ENCODE measurements around the gene TNNT1. TPM values are rescaled to one million over a fixed set of nuclear protein-coding genes. Genes with fewer than 3 reads are reported as not detected.
A peak's percentile ranks its signal among the peaks of the same experiment; 100 is the strongest.

The TNNT1 gene
- total and polyA plus RNA-seq, 5 donors from 2014 or later = not detected

- no peaks in the 10 kb centered on the region for H3K36me3 Mint-ChIP-seq
- H3K9me3 Mint-ChIP-seq = peaks cover 0 to 1% (median 0%) of the 10 kb centered on the region in 7 donors
- ATAC-seq (ENCODE audit: low read depth in 2 of 2) = peak; percentile 2 to 4
- DNase-seq = peak in 1 of 3 donors; percentile 20
- H3K27ac ChIP-seq (ENCODE audit: insufficient read depth, low read length, poor library complexity, severe bottlenecking) = peak within 1 kb of the TSS; percentile 71
- H3K27me3 ChIP-seq (ENCODE audit: control insufficient read depth, insufficient read depth, low read length) = no peaks in the 10 kb centered on the region
- H3K4me1 Mint-ChIP-seq = peaks cover 9 to 48% (median 26%) of the 10 kb centered on the region in 4 donors
- peaks cover 7% of the 10 kb centered on the region for H3K36me3 ChIP-seq (ENCODE audit: control insufficient read depth, insufficient read depth, low read length)
- no peaks in the 10 kb centered on the region for H3K9me3 ChIP-seq (ENCODE audit: control insufficient read depth in 2 of 2, low read length in 2 of 2)
- H3K27me3 Mint-ChIP-seq = peaks cover 10% of the 10 kb centered on the region
- peak within 1 kb of the TSS; percentile 98 to 100 (median 99) for H3K4me3 Mint-ChIP-seq
- peak within 1 kb of the TSS; percentile 98 to 99 (median 99) for H3K27ac Mint-ChIP-seq
- H3K4me3 ChIP-seq (ENCODE audit: low read depth, low read length) = peak within 1 kb of the TSS; percentile 80
- peaks cover 37% of the 10 kb centered on the region for H3K4me1 ChIP-seq (ENCODE audit: control insufficient read depth, insufficient read depth, low read length, poor library complexity, severe bottlenecking)
These were observed 31.9 kb downstream of the TNNT1 start, which contains the start of gene PPP1R12C for GRCh38 chr19:55116859-55117662. Gene PPP1R12C, minus strand, starts transcription at chr19:55117637. Its CDS starts 94 bp downstream, at chr19:55117543.

GRCh38 chr19:55116232-55116858 lies 32.7 kb downstream of the TNNT1 start:
- Mint-ChIP-seq H3K9me3 (peaks cover 0 to 1% (median 0%) of the 10 kb centered on the region in 7 donors), H3K4me1 (peaks cover 9 to 48% (median 26%) of the 10 kb centered on the region in 4 donors), H3K4me3 (peak overlapping the region; percentile 96 to 100 (median 98)), H3K27ac (peak overlapping the region; percentile 98 to 99 (median 99)), H3K36me3 (peaks cover 2% of the 10 kb centered on the region), H3K27me3 (peaks cover 10% of the 10 kb centered on the region)
- Histone ChIP-seq H3K36me3 (ENCODE audit: control insufficient read depth, insufficient read depth, low read length) (peaks cover 10% of the 10 kb centered on the region), H3K27me3 (ENCODE audit: control insufficient read depth, insufficient read depth, low read length) (no peaks in the 10 kb centered on the region), H3K27ac (ENCODE audit: insufficient read depth, low read length, poor library complexity, severe bottlenecking) (peak overlapping the region; percentile 71), H3K4me3 (ENCODE audit: low read depth, low read length) (peak overlapping the region; percentile 76), H3K9me3 (ENCODE audit: control insufficient read depth in 2 of 2, low read length in 2 of 2) (no peaks in the 10 kb centered on the region), H3K4me1 (ENCODE audit: control insufficient read depth, insufficient read depth, low read length, poor library complexity, severe bottlenecking) (peaks cover 37% of the 10 kb centered on the region)
- DNase-seq (peak; percentile 41 to 73 (median 41)), ATAC-seq (ENCODE audit: low read depth in 2 of 2) (no peak)

- H3K4me1 Mint-ChIP-seq = peaks cover 8 to 51% (median 28%) of the 10 kb centered on the region in 4 donors
- DNase-seq = no peak
- H3K4me3 Mint-ChIP-seq = peak overlapping the region; percentile 96 to 100 (median 98)
- H3K27me3 ChIP-seq (ENCODE audit: control insufficient read depth, insufficient read depth, low read length) = no peaks in the 10 kb centered on the region
- no peaks in the 10 kb centered on the region for H3K9me3 ChIP-seq (ENCODE audit: control insufficient read depth in 2 of 2, low read length in 2 of 2)
- peaks cover 10% of the 10 kb centered on the region for H3K36me3 ChIP-seq (ENCODE audit: control insufficient read depth, insufficient read depth, low read length)
- no peak for ATAC-seq (ENCODE audit: low read depth in 2 of 2)
- peaks cover 0 to 1% (median 0%) of the 10 kb centered on the region in 7 donors for H3K9me3 Mint-ChIP-seq
- H3K4me1 ChIP-seq (ENCODE audit: control insufficient read depth, insufficient read depth, low read length, poor library complexity, severe bottlenecking) = peaks cover 37% of the 10 kb centered on the region
- H3K27ac Mint-ChIP-seq = peak overlapping the region; percentile 98 to 99 (median 99)
- peaks cover 8% of the 10 kb centered on the region for H3K36me3 Mint-ChIP-seq
- H3K27me3 Mint-ChIP-seq = peaks cover 10% of the 10 kb centered on the region
- peak overlapping the region; percentile 76 for H3K4me3 ChIP-seq (ENCODE audit: low read depth, low read length)
- peak overlapping the region; percentile 39 for H3K27ac ChIP-seq (ENCODE audit: insufficient read depth, low read length, poor library complexity, severe bottlenecking)
These were observed 33.5 kb downstream of the TNNT1 start for GRCh38 chr19:55115446-55116065.

GRCh38 chr19:55114566-55115145 lies 34.4 kb downstream of the TNNT1 start:
- no peak for DNase-seq
- no peak for ATAC-seq (ENCODE audit: low read depth in 2 of 2)
- Mint-ChIP-seq H3K36me3 (peaks cover 8% of the 10 kb centered on the region), H3K4me1 (peaks cover 5 to 49% (median 29%) of the 10 kb centered on the region in 4 donors), H3K27ac (peak overlapping the region in 1 of 3 donors; percentile 98), H3K9me3 (peaks cover 0 to 1% (median 0%) of the 10 kb centered on the region in 7 donors), H3K27me3 (peaks cover 10% of the 10 kb centered on the region), H3K4me3 (peak overlapping the region; percentile 51 to 100 (median 80))
- H3K27me3 ChIP-seq (ENCODE audit: control insufficient read depth, insufficient read depth, low read length) = no peaks in the 10 kb centered on the region
- no peaks in the 10 kb centered on the region for H3K9me3 ChIP-seq (ENCODE audit: control insufficient read depth in 2 of 2, low read length in 2 of 2)
- H3K27ac ChIP-seq (ENCODE audit: insufficient read depth, low read length, poor library complexity, severe bottlenecking) = no peak overlapping the region
- H3K4me3 ChIP-seq (ENCODE audit: low read depth, low read length) = no peak overlapping the region
- H3K4me1 ChIP-seq (ENCODE audit: control insufficient read depth, insufficient read depth, low read length, poor library complexity, severe bottlenecking) = peaks cover 37% of the 10 kb centered on the region
- peaks cover 17% of the 10 kb centered on the region for H3K36me3 ChIP-seq (ENCODE audit: control insufficient read depth, insufficient read depth, low read length)

- no peak overlapping the region for H3K27ac ChIP-seq (ENCODE audit: insufficient read depth, low read length, poor library complexity, severe bottlenecking)
- no peaks in the 10 kb centered on the region for H3K9me3 ChIP-seq (ENCODE audit: control insufficient read depth in 2 of 2, low read length in 2 of 2)
- H3K36me3 Mint-ChIP-seq = peaks cover 17% of the 10 kb centered on the region
- H3K36me3 ChIP-seq (ENCODE audit: control insufficient read depth, insufficient read depth, low read length) = peaks cover 25% of the 10 kb centered on the region
- no peak overlapping the region for H3K27ac Mint-ChIP-seq
- no peaks in the 10 kb centered on the region for H3K27me3 ChIP-seq (ENCODE audit: control insufficient read depth, insufficient read depth, low read length)
- H3K4me1 ChIP-seq (ENCODE audit: control insufficient read depth, insufficient read depth, low read length, poor library complexity, severe bottlenecking) = peaks cover 37% of the 10 kb centered on the region
- no peaks in the 10 kb centered on the region for H3K9me3 Mint-ChIP-seq
- peak overlapping the region in 1 of 4 donors; percentile 19 for H3K4me3 Mint-ChIP-seq
- H3K27me3 Mint-ChIP-seq = peaks cover 10% of the 10 kb centered on the region
- ATAC-seq (ENCODE audit: low read depth in 2 of 2) = no peak
- peaks cover 0 to 42% (median 23%) of the 10 kb centered on the region in 4 donors for H3K4me1 Mint-ChIP-seq
- no peak overlapping the region for H3K4me3 ChIP-seq (ENCODE audit: low read depth, low read length)
- DNase-seq = no peak
These were observed 35.4 kb downstream of the TNNT1 start for GRCh38 chr19:55113570-55114039.

GRCh38 chr19:55112777-55113569 lies 36.0 kb downstream of the TNNT1 start:
- no peaks in the 10 kb centered on the region for H3K27me3 ChIP-seq (ENCODE audit: control insufficient read depth, insufficient read depth, low read length)
- H3K9me3 Mint-ChIP-seq = peaks cover 0 to 2% (median 0%) of the 10 kb centered on the region in 7 donors
- H3K9me3 ChIP-seq (ENCODE audit: control insufficient read depth in 2 of 2, low read length in 2 of 2) = no peaks in the 10 kb centered on the region
- peaks cover 0 to 39% (median 22%) of the 10 kb centered on the region in 4 donors for H3K4me1 Mint-ChIP-seq
- H3K4me1 ChIP-seq (ENCODE audit: control insufficient read depth, insufficient read depth, low read length, poor library complexity, severe bottlenecking) = peaks cover 30% of the 10 kb centered on the region
- DNase-seq (no peak), ATAC-seq (ENCODE audit: low read depth in 2 of 2) (no peak)
- H3K4me3 Mint-ChIP-seq = peak overlapping the region in 2 of 4 donors; percentile 19 to 27
- H3K4me3 ChIP-seq (ENCODE audit: low read depth, low read length) = no peak overlapping the region
- peaks cover 26% of the 10 kb centered on the region for H3K36me3 ChIP-seq (ENCODE audit: control insufficient read depth, insufficient read depth, low read length)
- no peak overlapping the region for H3K27ac ChIP-seq (ENCODE audit: insufficient read depth, low read length, poor library complexity, severe bottlenecking)
- H3K27ac Mint-ChIP-seq = no peak overlapping the region
- H3K27me3 Mint-ChIP-seq = peaks cover 10% of the 10 kb centered on the region
- H3K36me3 Mint-ChIP-seq = peaks cover 20% of the 10 kb centered on the region
